H9 (cell line): ENCODE measurements around the gene ZSWIM5. TPM values are rescaled to one million over a fixed set of nuclear protein-coding genes. Genes with fewer than 3 reads are reported as not detected.

ENCODE experiments used
- DNase-seq: peaks from one replicate; pipeline ENCODE4 v3.0.0-alpha.2; 2017
- H2AFZ ChIP-seq: one replicate; pipeline ENCODE4 v1.6.1; 2013; ENCODE audit warnings: mild to moderate bottlenecking, low read length, control low read depth, moderate library complexity
- H2AK5ac ChIP-seq: 2 replicates; pipeline ENCODE4 v1.6.1; 2013; ENCODE audit warnings: low read length, control low read depth, mixed read lengths; ENCODE audit not compliant: insufficient read length
- H2BK120ac ChIP-seq: one replicate; pipeline ENCODE4 v1.6.1; 2013; ENCODE audit warnings: low read depth, mild to moderate bottlenecking, low read length, control low read depth, inconsistent platforms; ENCODE audit not compliant: poor library complexity, severe bottlenecking
- H2BK12ac ChIP-seq: 2 replicates; pipeline ENCODE4 v1.6.1; 2013; ENCODE audit warnings: low read length, control low read depth, mixed read lengths, low read depth; ENCODE audit not compliant: insufficient read length
- H2BK15ac ChIP-seq: 2 replicates; pipeline ENCODE4 v1.6.1; 2013; ENCODE audit warnings: low read depth, low read length, control low read depth
- H2BK20ac ChIP-seq: one replicate; pipeline ENCODE4 v1.6.1; 2013; ENCODE audit warnings: low read depth, mild to moderate bottlenecking, low read length, control low read depth, inconsistent platforms; ENCODE audit not compliant: poor library complexity, severe bottlenecking
- H2BK5ac ChIP-seq: 2 replicates; pipeline ENCODE4 v1.6.1; 2013; ENCODE audit warnings: low read length, control low read depth, mixed read lengths; ENCODE audit not compliant: insufficient read length
- H3K14ac ChIP-seq: 2 replicates; pipeline ENCODE4 v1.6.1; 2013; ENCODE audit warnings: low read length, control low read depth; ENCODE audit not compliant: insufficient read depth
- H3K18ac ChIP-seq: 2 replicates; pipeline ENCODE4 v1.6.1; 2013; ENCODE audit warnings: low read depth, mild to moderate bottlenecking, mixed read lengths, low read length, control low read depth; ENCODE audit not compliant: insufficient read length
- H3K23ac ChIP-seq: 2 replicates; pipeline ENCODE4 v1.6.1; 2013; ENCODE audit warnings: low read length, control low read depth, mixed read lengths, low read depth; ENCODE audit not compliant: insufficient read length
- H3K23me2 ChIP-seq: 2 replicates; pipeline ENCODE4 v1.6.1; 2013; ENCODE audit warnings: low read depth, mild to moderate bottlenecking, mixed read lengths, low read length, control low read depth; ENCODE audit not compliant: insufficient read length, poor library complexity, severe bottlenecking
- H3K27ac ChIP-seq: 2 replicates; pipeline ENCODE4 v1.5.1; 2013; ENCODE audit warnings: low read length, control low read depth, mixed read lengths, low read depth; ENCODE audit not compliant: insufficient read length
- H3K27me3 ChIP-seq: 2 replicates; pipeline ENCODE4 v1.6.1; 2013; ENCODE audit warnings: low read length, control low read depth, inconsistent platforms; ENCODE audit not compliant: insufficient read depth
- H3K4ac ChIP-seq: 2 replicates; pipeline ENCODE4 v1.6.1; 2013; ENCODE audit warnings: low read depth, mild to moderate bottlenecking, control low read depth, inconsistent platforms, low read length, moderate library complexity
- H3K4me1 ChIP-seq: 2 replicates; pipeline ENCODE4 v1.6.1; 2013; ENCODE audit warnings: low read length, control low read depth, inconsistent platforms; ENCODE audit not compliant: insufficient read depth
- H3K4me2 ChIP-seq: 2 replicates; pipeline ENCODE4 v1.6.1; 2013; ENCODE audit warnings: low read length, control low read depth, mixed read lengths; ENCODE audit not compliant: insufficient read length, insufficient read depth
- H3K56ac ChIP-seq: 2 replicates; pipeline ENCODE4 v1.6.1; 2013; ENCODE audit warnings: low read depth, mild to moderate bottlenecking, mixed read lengths, low read length, control low read depth; ENCODE audit not compliant: insufficient read length
- H3K79me1 ChIP-seq: 2 replicates; pipeline ENCODE4 v1.6.1; 2013; ENCODE audit warnings: low read depth, mild to moderate bottlenecking, moderate library complexity, low read length, control low read depth, inconsistent platforms; ENCODE audit not compliant: insufficient read depth, poor library complexity, severe bottlenecking
- H3K79me2 ChIP-seq: 2 replicates; pipeline ENCODE4 v1.6.1; 2013; ENCODE audit warnings: low read length, control low read depth, inconsistent platforms; ENCODE audit not compliant: insufficient read depth
- H3K9ac ChIP-seq: 2 replicates; pipeline ENCODE4 v1.6.1; 2013; ENCODE audit warnings: low read length, control low read depth, mixed read lengths; ENCODE audit not compliant: insufficient read length; ENCODE audit errors: extremely low read depth
- H3K9me3 ChIP-seq: one replicate; pipeline ENCODE4 v1.6.1; 2013; ENCODE audit warnings: low read depth, low read length, inconsistent platforms; ENCODE audit not compliant: control insufficient read depth
- H3T11ph ChIP-seq: one replicate; pipeline ENCODE4 v1.6.1; 2013; ENCODE audit warnings: mild to moderate bottlenecking, low read length, control low read depth, inconsistent platforms
- H4K20me1 ChIP-seq: one replicate; pipeline ENCODE4 v1.6.1; 2013; ENCODE audit not compliant: control insufficient read depth, insufficient read length, insufficient read depth
- H4K5ac ChIP-seq: 2 replicates; pipeline ENCODE4 v1.6.1; 2013; ENCODE audit warnings: low read depth, mild to moderate bottlenecking, mixed read lengths, low read length, control low read depth; ENCODE audit not compliant: insufficient read length
- H4K8ac ChIP-seq: replicated peaks from 2 replicates; pipeline ENCODE4 v1.6.1; 2013; ENCODE audit warnings: low read length, control low read depth, mixed read lengths, low read depth; ENCODE audit not compliant: insufficient read length
- H4K91ac ChIP-seq: 2 replicates; pipeline ENCODE4 v1.6.1; 2013; ENCODE audit warnings: low read depth, mild to moderate bottlenecking, moderate library complexity, mixed read lengths, low read length, control low read depth; ENCODE audit not compliant: insufficient read length
- H3K27ac Mint-ChIP-seq, 3 experiments: 2 replicates in 2 of 3; 3 replicates in 1 of 3; pipeline ENCODE4 v1.8.0; 2020 to 2021; ENCODE audit warnings: mixed read lengths in 3 of 3, mild to moderate bottlenecking in 1 of 3, moderate library complexity in 1 of 3
- H3K27me3 Mint-ChIP-seq: 2 replicates; pipeline ENCODE4 v1.8.0; 2021; ENCODE audit warnings: low read depth, mild to moderate bottlenecking, moderate library complexity, mixed read lengths
- H3K36me3 Mint-ChIP-seq, 3 experiments: 2 replicates in 2 of 3; 3 replicates in 1 of 3; pipeline ENCODE4 v1.8.0; 2020 to 2021; ENCODE audit warnings: low read depth in 3 of 3, mixed read lengths in 3 of 3; ENCODE audit not compliant: insufficient read depth in 1 of 3
- H3K4me1 Mint-ChIP-seq, 2 experiments: 2 replicates each; pipeline ENCODE4 v1.8.0; 2020; ENCODE audit warnings: mixed read lengths in 2 of 2
- H3K4me3 Mint-ChIP-seq, 2 experiments: 2 replicates in 1 of 2; 3 replicates in 1 of 2; pipeline ENCODE4 v1.8.0; 2020 to 2021; ENCODE audit warnings: mild to moderate bottlenecking in 2 of 2, mixed read lengths in 2 of 2, moderate library complexity in 1 of 2
- H3K9me3 Mint-ChIP-seq, 2 experiments: 2 replicates in 1 of 2; 3 replicates in 1 of 2; pipeline ENCODE4 v1.8.0; 2020; ENCODE audit warnings: mild to moderate bottlenecking in 2 of 2, mixed read lengths in 2 of 2, moderate library complexity in 1 of 2
- WGBS: extraction: QIAGEN DNeasy Blood & Tissue Kit; methylation state at CpG from one replicate; pipeline ENCODE4 v1.1.7; 2013; ENCODE audit warnings: missing lambda C conversion rate, low lambda C conversion rate, mixed read lengths; ENCODE audit not compliant: insufficient read length; ENCODE audit errors: extremely low coverage; 5-methylcytosine and 5-hydroxymethylcytosine counted together
- total RNA-seq: library from RNA; stranded (reverse); gene quantifications from 2 replicates; pipeline ENCODE4 v1.2.1, GENCODE V29; 2021
- TF ChIP-seq, protein P1 (sequence below): fragments of 200-600 bp; sonication (generic); conservative IDR thresholded peaks from 3 replicates; pipeline ENCODE4 v1.8.0; 2021; ENCODE audit warnings: antibody characterized with exemption, mild to moderate bottlenecking

The ZSWIM5 gene
- total RNA-seq, 1 experiment from 2014 or later, result 3.5 TPM

DNA sequence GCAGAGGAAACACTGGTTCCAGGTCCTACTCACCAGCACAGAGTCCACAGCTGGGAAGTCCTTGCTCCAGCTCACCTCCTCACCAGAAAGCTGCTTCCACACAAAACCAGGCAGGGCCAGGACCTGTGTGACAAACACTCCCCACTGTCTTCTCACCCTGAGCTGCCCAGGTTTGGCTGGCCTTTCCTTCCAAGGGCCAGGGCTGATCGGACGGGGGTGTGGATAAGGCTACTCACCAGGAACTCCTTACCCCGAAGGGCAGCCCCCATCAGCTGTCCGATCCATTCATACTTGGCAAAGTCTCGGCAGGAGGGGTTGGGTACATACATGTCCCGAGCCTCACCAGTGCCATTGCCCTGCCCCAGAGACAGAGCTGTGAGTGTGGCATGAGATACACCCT lies 200.6 kb downstream of the ZSWIM5 start:
- H3K36me3 Mint-ChIP-seq, result peaks cover 7 to 75% (median 49%) of the 10 kb centered on the region in 3 experiments; a peak in 6 of 7 replicates
- no peak for DNase-seq
- H3K4me1 Mint-ChIP-seq, result peaks cover 6 to 8% of the 10 kb centered on the region in 2 experiments

More for the DNA sequence above, 200.6 kb downstream of the ZSWIM5 start:
- H2BK120ac ChIP-seq, result no peak overlapping the region
- no peak overlapping the region for H3K4ac ChIP-seq
- no peaks in the 10 kb centered on the region for H3K9me3 ChIP-seq
- no peak overlapping the region for H3T11ph ChIP-seq
- no peak overlapping the region for H3K23ac ChIP-seq
- H2BK20ac ChIP-seq, result no peak overlapping the region
- H3K23me2 ChIP-seq, result peaks cover 8% of the 10 kb centered on the region
- H3K4me1 ChIP-seq, result no peaks in the 10 kb centered on the region
- Mint-ChIP-seq H3K9me3 (no peaks in the 10 kb centered on the region), H3K4me3 (no peak overlapping the region), H3K27me3 (no peaks in the 10 kb centered on the region; the same call in 1 of the 2 replicates), H3K27ac (no peak overlapping the region)
- no peak overlapping the region for H4K91ac ChIP-seq
- H2AFZ ChIP-seq, result no peak overlapping the region
- no peaks in the 10 kb centered on the region for H3K27me3 ChIP-seq
- H3K9ac ChIP-seq, result no peak overlapping the region
- H2BK15ac ChIP-seq, result no peak overlapping the region
- no peak overlapping the region for H4K8ac ChIP-seq
- no peak overlapping the region for H3K4me2 ChIP-seq
- no peak overlapping the region for H3K18ac ChIP-seq
- no peak overlapping the region for H2BK5ac ChIP-seq
- H3K27ac ChIP-seq, result no peak overlapping the region
- no peak overlapping the region for H3K14ac ChIP-seq
- H4K5ac ChIP-seq, result no peak overlapping the region
- no peak overlapping the region for H3K56ac ChIP-seq
- H4K20me1 ChIP-seq, result no peaks in the 10 kb centered on the region
- H3K79me2 ChIP-seq, result no peaks in the 10 kb centered on the region
- no CpG with 5 or more reads among the region's 6 CpGs for WGBS
- H2AK5ac ChIP-seq, result no peak overlapping the region
- no peak overlapping the region for H2BK12ac ChIP-seq
- TF ChIP-seq, protein P1, sequence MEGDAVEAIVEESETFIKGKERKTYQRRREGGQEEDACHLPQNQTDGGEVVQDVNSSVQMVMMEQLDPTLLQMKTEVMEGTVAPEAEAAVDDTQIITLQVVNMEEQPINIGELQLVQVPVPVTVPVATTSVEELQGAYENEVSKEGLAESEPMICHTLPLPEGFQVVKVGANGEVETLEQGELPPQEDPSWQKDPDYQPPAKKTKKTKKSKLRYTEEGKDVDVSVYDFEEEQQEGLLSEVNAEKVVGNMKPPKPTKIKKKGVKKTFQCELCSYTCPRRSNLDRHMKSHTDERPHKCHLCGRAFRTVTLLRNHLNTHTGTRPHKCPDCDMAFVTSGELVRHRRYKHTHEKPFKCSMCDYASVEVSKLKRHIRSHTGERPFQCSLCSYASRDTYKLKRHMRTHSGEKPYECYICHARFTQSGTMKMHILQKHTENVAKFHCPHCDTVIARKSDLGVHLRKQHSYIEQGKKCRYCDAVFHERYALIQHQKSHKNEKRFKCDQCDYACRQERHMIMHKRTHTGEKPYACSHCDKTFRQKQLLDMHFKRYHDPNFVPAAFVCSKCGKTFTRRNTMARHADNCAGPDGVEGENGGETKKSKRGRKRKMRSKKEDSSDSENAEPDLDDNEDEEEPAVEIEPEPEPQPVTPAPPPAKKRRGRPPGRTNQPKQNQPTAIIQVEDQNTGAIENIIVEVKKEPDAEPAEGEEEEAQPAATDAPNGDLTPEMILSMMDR, result no peak
- no peaks in the 10 kb centered on the region for H3K79me1 ChIP-seq
